Astrocyte of the spinal cord (primary cell): ENCODE data around the gene ANKRD24.

Experiments
- DNase-seq: peaks from one replicate; pipeline ENCODE4 v3.0.0; 2011; ENCODE audit warnings: low read depth, low spot score
- H3K4me3 ChIP-seq: 2 replicates; pipeline ENCODE4 v1.5.1; 2011; ENCODE audit warnings: low read depth, mild to moderate bottlenecking, low read length, moderate library complexity
- in situ Hi-C: cut with HindIII; loops from 2 replicates; pipeline ENCODE4 v1.10.0; 2017; ENCODE audit warnings: low sequenced_read_pairs
- TF ChIP-seq, protein P1 (sequence below): IDR thresholded peaks from 2 replicates; pipeline ENCODE4 v1.5.1; 2012; ENCODE audit warnings: low read depth, mild to moderate bottlenecking, low read length, inconsistent platforms

ANKRD24 gene

GRCh38 chr19:4181053-4181508 lies 1.4 kb upstream of the ANKRD24 start:
- H3K4me3 ChIP-seq = no peak overlapping the region
- in situ Hi-C loops = no loop called here
- no peak for DNase-seq
- TF ChIP-seq, protein P1, sequence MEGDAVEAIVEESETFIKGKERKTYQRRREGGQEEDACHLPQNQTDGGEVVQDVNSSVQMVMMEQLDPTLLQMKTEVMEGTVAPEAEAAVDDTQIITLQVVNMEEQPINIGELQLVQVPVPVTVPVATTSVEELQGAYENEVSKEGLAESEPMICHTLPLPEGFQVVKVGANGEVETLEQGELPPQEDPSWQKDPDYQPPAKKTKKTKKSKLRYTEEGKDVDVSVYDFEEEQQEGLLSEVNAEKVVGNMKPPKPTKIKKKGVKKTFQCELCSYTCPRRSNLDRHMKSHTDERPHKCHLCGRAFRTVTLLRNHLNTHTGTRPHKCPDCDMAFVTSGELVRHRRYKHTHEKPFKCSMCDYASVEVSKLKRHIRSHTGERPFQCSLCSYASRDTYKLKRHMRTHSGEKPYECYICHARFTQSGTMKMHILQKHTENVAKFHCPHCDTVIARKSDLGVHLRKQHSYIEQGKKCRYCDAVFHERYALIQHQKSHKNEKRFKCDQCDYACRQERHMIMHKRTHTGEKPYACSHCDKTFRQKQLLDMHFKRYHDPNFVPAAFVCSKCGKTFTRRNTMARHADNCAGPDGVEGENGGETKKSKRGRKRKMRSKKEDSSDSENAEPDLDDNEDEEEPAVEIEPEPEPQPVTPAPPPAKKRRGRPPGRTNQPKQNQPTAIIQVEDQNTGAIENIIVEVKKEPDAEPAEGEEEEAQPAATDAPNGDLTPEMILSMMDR = no peak

DNA sequence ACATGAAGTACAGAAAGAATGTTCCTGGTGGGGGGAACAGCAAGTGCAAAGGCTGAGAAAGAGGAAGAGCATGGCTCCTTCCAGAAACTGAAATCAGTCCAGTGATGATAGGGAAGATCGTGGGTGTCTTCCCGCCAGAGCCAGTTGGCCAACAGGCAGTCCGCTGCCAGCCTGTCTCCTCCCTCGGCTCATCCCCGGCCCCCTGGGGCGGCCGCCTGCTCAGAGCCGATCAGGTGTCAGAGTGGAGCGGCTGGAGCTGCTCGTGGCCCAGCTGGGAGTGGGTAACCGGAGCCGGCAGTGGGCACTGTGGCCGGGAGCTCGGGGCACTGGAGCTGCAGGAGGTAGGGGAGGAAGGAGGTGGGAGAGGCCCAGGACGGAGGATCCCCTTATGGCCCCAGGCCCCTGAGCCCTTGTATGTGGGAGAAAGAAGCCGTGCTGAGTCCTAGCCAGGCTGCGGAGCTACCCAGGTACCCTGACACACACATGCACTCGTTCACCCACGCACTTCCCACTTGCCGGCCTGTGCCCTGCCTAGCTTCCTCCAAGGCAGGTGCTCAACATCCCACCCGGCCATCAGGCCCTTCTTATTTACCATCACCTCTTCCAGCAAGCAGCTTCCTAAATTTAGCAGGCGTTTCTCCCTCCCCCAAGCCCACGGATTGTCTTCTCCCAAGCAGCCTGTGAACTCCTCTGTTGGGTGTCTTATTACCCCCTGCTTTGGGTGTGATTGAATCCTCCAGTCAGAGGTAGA lies 1.7 kb downstream of the ANKRD24 start:
- DNase-seq = no peak
- no peak overlapping the region for H3K4me3 ChIP-seq
- TF ChIP-seq, protein P1 = no peak
- in situ Hi-C loops = no loop called here

GRCh38 chr19:4184718-4185352 lies 2.3 kb downstream of the ANKRD24 start:
- no peak overlapping the region for H3K4me3 ChIP-seq
- TF ChIP-seq, protein P1 = no peak
- no peak for DNase-seq
- in situ Hi-C loops = no loop called here

DNA sequence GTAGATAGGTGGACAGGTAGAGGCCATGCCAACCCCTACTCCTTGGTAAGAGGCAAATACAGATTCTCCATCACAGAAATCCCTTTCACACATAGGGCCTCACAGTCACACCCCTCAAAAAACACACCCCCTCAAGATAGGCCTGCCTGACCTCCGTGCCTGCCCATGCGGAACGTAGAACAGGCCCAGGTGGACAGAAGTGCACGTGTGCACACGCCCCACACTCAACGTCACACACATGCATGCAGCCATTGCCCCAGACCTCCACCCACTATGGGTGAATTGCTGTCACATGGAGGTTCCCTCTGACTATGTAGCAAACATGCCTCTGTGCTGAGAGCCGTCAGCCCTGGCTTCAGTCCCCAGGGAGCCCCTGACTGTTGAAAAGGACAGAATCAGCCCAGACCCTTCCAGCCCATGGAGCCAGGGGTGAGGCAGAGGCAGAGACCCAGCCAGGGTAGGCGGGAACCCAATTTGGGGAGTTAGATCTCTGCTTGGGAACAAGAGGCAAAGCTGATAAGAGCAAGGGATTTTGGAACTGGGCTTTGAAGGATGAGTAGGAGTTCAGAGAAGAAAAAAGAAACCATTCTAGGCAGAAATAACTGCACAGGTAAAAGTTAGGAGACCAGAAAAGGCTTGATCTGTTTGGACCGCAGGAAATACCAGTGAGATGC lies 3.1 kb downstream of the ANKRD24 start:
- no peak overlapping the region for H3K4me3 ChIP-seq
- TF ChIP-seq, protein P1 = no peak
- no peak for DNase-seq
- in situ Hi-C loops = no loop called here

- in situ Hi-C loops = no loop called here
- TF ChIP-seq, protein P1 = peak; percentile 88
- DNase-seq = peak; percentile 58
- no peak overlapping the region for H3K4me3 ChIP-seq
Observed at GRCh38 chr19:4186087-4186993, 3.9 kb downstream of the ANKRD24 start.
